Smooth muscle cell (in vitro differentiated cells): Measurements from ENCODE around the gene SH2D3A. TPM values are rescaled to one million over a fixed set of nuclear protein-coding genes. Genes with fewer than 3 reads are reported as not detected.

Source experiments
- DNase-seq: peaks from one replicate; lab custom pipeline; 2025; ENCODE audit not compliant: unreplicated experiment; lab: John Stamatoyannopoulos, UW
- H2AFZ ChIP-seq: fragments of 200-600 bp; sonication (generic); 2 replicates; pipeline ENCODE4 v1.6.0; 2016; ENCODE audit warnings: antibody characterized with exemption, low read depth, mild to moderate bottlenecking
- H3F3A ChIP-seq: fragments of 200-600 bp; sonication (generic); 2 replicates; pipeline ENCODE4 v1.6.0; 2017; ENCODE audit warnings: antibody characterized with exemption, low read depth
- H3K27ac ChIP-seq: fragments of 200-600 bp; sonication (generic); 2 replicates; pipeline ENCODE4 v1.5.1; 2016; ENCODE audit warnings: low read depth, mild to moderate bottlenecking
- H3K27me3 ChIP-seq: fragments of 200-600 bp; sonication (generic); 2 replicates; pipeline ENCODE4 v1.6.1; 2016; ENCODE audit warnings: low read depth, mild to moderate bottlenecking
- H3K36me3 ChIP-seq: fragments of 200-600 bp; sonication (generic); 2 replicates; pipeline ENCODE4 v1.5.1; 2016; ENCODE audit warnings: low read depth
- H3K4me1 ChIP-seq: fragments of 200-600 bp; sonication (generic); 2 replicates; pipeline ENCODE4 v1.5.1; 2016; ENCODE audit warnings: low read depth
- H3K4me2 ChIP-seq: fragments of 200-600 bp; sonication (generic); 2 replicates; pipeline ENCODE4 v1.6.0; 2016; ENCODE audit warnings: mild to moderate bottlenecking
- H3K4me3 ChIP-seq: fragments of 200-600 bp; sonication (generic); 2 replicates; pipeline ENCODE4 v1.5.1; 2016; ENCODE audit warnings: mild to moderate bottlenecking
- H3K79me2 ChIP-seq: fragments of 200-600 bp; sonication (generic); 2 replicates; pipeline ENCODE4 v1.6.0; 2016; ENCODE audit warnings: low read depth, mild to moderate bottlenecking
- H3K9ac ChIP-seq: fragments of 200-600 bp; sonication (generic); 2 replicates; pipeline ENCODE4 v1.6.0; 2016; ENCODE audit warnings: low read depth
- H3K9me3 ChIP-seq: fragments of 200-600 bp; sonication (generic); replicated peaks from 2 replicates; pipeline ENCODE4 v1.5.1; 2016; ENCODE audit warnings: low read depth
- H4K20me1 ChIP-seq: fragments of 200-600 bp; sonication (generic); 2 replicates; pipeline ENCODE4 v1.6.0; 2016; ENCODE audit warnings: low read depth
- CTCF ChIP-seq: fragments of 200-600 bp; sonication (generic); IDR thresholded peaks from 2 replicates; pipeline ENCODE4 v1.5.1; 2017; ENCODE audit warnings: borderline replicate concordance, mild to moderate bottlenecking, antibody characterized with exemption; ENCODE audit not compliant: insufficient read depth, poor library complexity, severe bottlenecking
- WGBS: methylation state at CpG from one replicate; pipeline ENCODE4 v1.1.7; 2016; ENCODE audit warnings: low lambda C conversion rate; 5-methylcytosine and 5-hydroxymethylcytosine counted together
- polyA plus RNA-seq: library from polyadenylated mRNA; unstranded; fragments of >200 nt; fragmentation: Nextera tagmentation; extraction: Ambion mirVana; gene quantifications from 2 replicates; pipeline ENCODE4 v1.2.1, GENCODE V29; 2016
- total RNA-seq: library from RNA; depleted of rRNA; stranded (reverse); fragments of >200 nt; gene quantifications from 2 replicates; pipeline ENCODE4 v1.2.3, GENCODE V29; 2014

The SH2D3A gene
- total and polyA plus RNA-seq, 2 experiments from 2014 or later: 6.2 to 9.3 TPM

- Histone ChIP-seq H4K20me1 (no peaks in the 10 kb centered on the region), H3K9me3 (no peaks in the 10 kb centered on the region), H3F3A (no peaks in the 10 kb centered on the region), H3K4me3 (no peak overlapping the region), H3K9ac (no peak overlapping the region), H3K27me3 (no peaks in the 10 kb centered on the region), H3K79me2 (no peaks in the 10 kb centered on the region), H3K36me3 (no peaks in the 10 kb centered on the region), H3K4me1 (no peaks in the 10 kb centered on the region), H2AFZ (no peak overlapping the region), H3K4me2 (no peak overlapping the region), H3K27ac (no peak overlapping the region)
- TF ChIP-seq CTCF: no peak
- WGBS: 87% methylated on average over 15 of the region's 15 CpGs
- DNase-seq: no peak
Observed at GRCh38 chr19:6724631-6725492, 42.4 kb downstream of the SH2D3A start.

GRCh38 chr19:6723738-6724137 is 43.5 kb downstream of the SH2D3A start:
- Histone ChIP-seq H3K9me3 (no peaks in the 10 kb centered on the region), H2AFZ (no peak overlapping the region), H3F3A (no peaks in the 10 kb centered on the region), H3K4me2 (no peak overlapping the region), H3K9ac (no peak overlapping the region), H3K27ac (no peak overlapping the region), H3K79me2 (no peaks in the 10 kb centered on the region), H4K20me1 (no peaks in the 10 kb centered on the region), H3K4me3 (no peak overlapping the region), H3K4me1 (no peaks in the 10 kb centered on the region), H3K36me3 (no peaks in the 10 kb centered on the region), H3K27me3 (no peaks in the 10 kb centered on the region)
- no peak for TF ChIP-seq CTCF
- DNase-seq: no peak
- WGBS: 57% methylated on average over 5 of the region's 5 CpGs

DNA sequence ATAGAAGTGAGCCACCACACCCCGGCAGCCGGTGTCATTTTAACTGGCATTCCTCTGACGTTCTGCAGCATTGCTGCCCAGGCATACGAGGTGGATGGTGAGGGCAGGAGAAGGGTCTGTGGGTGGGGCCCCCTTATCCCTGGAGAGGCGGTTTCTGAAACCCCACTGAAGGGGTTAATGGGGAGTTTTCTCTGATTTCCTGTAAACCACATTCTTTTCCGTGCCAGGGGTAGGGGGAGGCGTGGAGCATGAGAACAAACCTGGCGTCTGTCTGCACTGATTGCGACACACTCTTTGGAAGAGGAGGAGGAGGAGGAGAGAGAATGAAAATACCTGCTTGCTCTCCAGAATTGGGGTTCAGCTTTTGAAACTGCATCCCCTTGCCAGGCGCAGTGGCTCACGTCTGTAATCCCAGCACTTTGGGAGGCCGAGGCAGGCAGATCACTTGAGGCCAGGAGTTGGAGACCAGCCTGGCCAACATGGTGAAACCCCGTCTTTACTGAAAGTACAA is 44.1 kb downstream of the SH2D3A start:
- no peak overlapping the region for H3K9ac ChIP-seq
- no peaks in the 10 kb centered on the region for H4K20me1 ChIP-seq
- H3K79me2 ChIP-seq: no peaks in the 10 kb centered on the region
- H3K4me2 ChIP-seq: no peak overlapping the region
- H3F3A ChIP-seq: no peaks in the 10 kb centered on the region
- H3K27me3 ChIP-seq: no peaks in the 10 kb centered on the region
- no peaks in the 10 kb centered on the region for H3K4me1 ChIP-seq
- no peaks in the 10 kb centered on the region for H3K9me3 ChIP-seq
- 41% methylated on average over 13 of the region's 13 CpGs for WGBS
- H3K27ac ChIP-seq: no peak overlapping the region
- H3K4me3 ChIP-seq: no peak overlapping the region
- no peaks in the 10 kb centered on the region for H3K36me3 ChIP-seq
- H2AFZ ChIP-seq: no peak overlapping the region
- no peak for TF ChIP-seq CTCF
- no peak for DNase-seq

- H3K9ac ChIP-seq: no peak overlapping the region
- H3K36me3 ChIP-seq: no peaks in the 10 kb centered on the region
- 89% methylated on average over 5 of the region's 5 CpGs for WGBS
- no peaks in the 10 kb centered on the region for H3K9me3 ChIP-seq
- no peak for TF ChIP-seq CTCF
- no peaks in the 10 kb centered on the region for H3K27me3 ChIP-seq
- no peaks in the 10 kb centered on the region for H3K4me1 ChIP-seq
- no peak for DNase-seq
- H4K20me1 ChIP-seq: no peaks in the 10 kb centered on the region
- no peaks in the 10 kb centered on the region for H3K79me2 ChIP-seq
- H2AFZ ChIP-seq: no peak overlapping the region
- H3F3A ChIP-seq: no peaks in the 10 kb centered on the region
- no peak overlapping the region for H3K27ac ChIP-seq
- H3K4me2 ChIP-seq: no peak overlapping the region
- no peak overlapping the region for H3K4me3 ChIP-seq
Observed at GRCh38 chr19:6721773-6722172, 45.5 kb downstream of the SH2D3A start.
